D721Med (cell line): ENCODE measurements around the gene KDM4D.
"Not testable (repeated sequence)": the region's sequence is repeated elsewhere in the genome, so short reads cannot be mapped to it uniquely, and the experiment has no call there.

Experiments
- DNase-seq: peaks from one replicate; pipeline ENCODE4 v3.0.0; 2011; ENCODE audit warnings: low spot score; ENCODE audit not compliant: insufficient read length
- FAIRE-seq: peaks from 2 replicates; lab custom pipeline; 2011; peaks lifted over from hg19 to GRCh38; lab: Jason Lieb, UNC
- TF ChIP-seq, protein P1 (sequence below): IDR thresholded peaks from 2 replicates; pipeline ENCODE4 v1.5.1; 2012; ENCODE audit warnings: mild to moderate bottlenecking, control low read depth; ENCODE audit not compliant: insufficient read depth; ENCODE audit errors: missing control alignments

KDM4D gene

GRCh38 chr11:95005642-95006041 is 32.1 kb downstream of the KDM4D start:
- TF ChIP-seq, protein P1, sequence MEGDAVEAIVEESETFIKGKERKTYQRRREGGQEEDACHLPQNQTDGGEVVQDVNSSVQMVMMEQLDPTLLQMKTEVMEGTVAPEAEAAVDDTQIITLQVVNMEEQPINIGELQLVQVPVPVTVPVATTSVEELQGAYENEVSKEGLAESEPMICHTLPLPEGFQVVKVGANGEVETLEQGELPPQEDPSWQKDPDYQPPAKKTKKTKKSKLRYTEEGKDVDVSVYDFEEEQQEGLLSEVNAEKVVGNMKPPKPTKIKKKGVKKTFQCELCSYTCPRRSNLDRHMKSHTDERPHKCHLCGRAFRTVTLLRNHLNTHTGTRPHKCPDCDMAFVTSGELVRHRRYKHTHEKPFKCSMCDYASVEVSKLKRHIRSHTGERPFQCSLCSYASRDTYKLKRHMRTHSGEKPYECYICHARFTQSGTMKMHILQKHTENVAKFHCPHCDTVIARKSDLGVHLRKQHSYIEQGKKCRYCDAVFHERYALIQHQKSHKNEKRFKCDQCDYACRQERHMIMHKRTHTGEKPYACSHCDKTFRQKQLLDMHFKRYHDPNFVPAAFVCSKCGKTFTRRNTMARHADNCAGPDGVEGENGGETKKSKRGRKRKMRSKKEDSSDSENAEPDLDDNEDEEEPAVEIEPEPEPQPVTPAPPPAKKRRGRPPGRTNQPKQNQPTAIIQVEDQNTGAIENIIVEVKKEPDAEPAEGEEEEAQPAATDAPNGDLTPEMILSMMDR = no peak
- no peak for FAIRE-seq

DNA sequence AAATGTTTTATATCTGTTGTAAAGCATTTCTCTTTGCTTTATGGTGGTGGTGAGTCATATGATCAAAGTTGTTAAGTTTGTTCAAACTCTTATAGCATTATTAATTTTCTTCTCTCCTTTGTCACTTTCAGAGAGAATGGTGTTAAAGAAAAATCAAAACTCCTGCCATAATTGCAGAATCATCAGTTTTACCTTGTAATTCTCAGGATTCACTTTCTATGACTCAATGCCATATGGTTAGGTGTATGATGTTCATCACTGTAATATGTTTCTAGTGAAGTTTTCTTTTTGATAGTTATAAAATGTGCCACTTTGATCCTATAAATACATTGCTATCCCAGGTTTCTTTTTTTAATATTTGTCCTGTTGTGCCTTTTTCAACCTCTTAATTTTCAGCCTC is 37.9 kb downstream of the KDM4D start:
- DNase-seq (no peak), FAIRE-seq (no peak)
- TF ChIP-seq, protein P1 = no peak

More at GRCh38 chr11:95005642-95006041, 32.1 kb downstream of the KDM4D start:
- DNase-seq = no peak

DNA sequence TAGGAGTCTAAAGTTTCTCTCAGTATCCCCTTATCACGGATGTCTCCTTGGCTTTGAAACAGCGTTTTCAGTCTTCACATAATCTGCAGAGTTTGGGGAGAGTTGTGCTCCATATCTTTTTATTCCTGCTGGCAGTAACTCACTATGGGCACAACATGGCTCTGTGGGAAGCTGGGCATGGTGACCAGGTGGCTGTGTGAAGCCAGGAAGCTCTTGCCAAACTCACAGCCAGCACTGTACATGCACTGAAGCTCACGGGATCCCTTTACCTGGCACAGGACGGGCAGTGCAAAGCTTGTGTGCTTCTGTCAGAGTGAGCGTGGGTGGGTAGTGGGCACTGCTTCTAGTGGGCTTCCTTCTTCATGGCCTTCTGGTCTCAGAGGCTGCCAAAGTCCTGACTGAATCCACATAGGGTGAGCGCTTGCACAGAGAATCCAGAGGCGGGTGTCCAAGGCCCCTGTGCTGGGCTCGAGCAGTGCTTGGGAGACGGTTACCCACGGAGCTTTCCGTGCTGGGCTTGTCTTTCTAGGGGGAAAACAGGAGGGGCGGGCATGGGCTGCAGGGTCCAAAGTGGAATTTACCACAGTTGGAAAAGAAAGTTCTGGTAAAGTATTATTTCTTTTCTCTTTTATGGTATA is 40.8 kb downstream of the KDM4D start:
- TF ChIP-seq, protein P1 = no peak
- DNase-seq = no peak
- FAIRE-seq = no peak

- FAIRE-seq = no peak
- TF ChIP-seq, protein P1 = no peak
- DNase-seq = no peak
Measured at GRCh38 chr11:95016139-95016538, 42.6 kb downstream of the KDM4D start.

GRCh38 chr11:95021468-95021867 is 48.0 kb downstream of the KDM4D start:
- FAIRE-seq, DNase-seq: not testable (repeated sequence)

- TF ChIP-seq, protein P1 = no peak
- FAIRE-seq (no peak), DNase-seq (no peak)
Measured at GRCh38 chr11:95024958-95025357, 51.4 kb downstream of the KDM4D start, which contains the start of gene KDM4E. Gene KDM4E (plus strand): TSS chr11:95025258. CDS start chr11:95025558, 300 bp downstream.

GRCh38 chr11:95025594-95025993 is 52.1 kb downstream of the KDM4D start:
- not testable (repeated sequence) for FAIRE-seq, DNase-seq

DNA sequence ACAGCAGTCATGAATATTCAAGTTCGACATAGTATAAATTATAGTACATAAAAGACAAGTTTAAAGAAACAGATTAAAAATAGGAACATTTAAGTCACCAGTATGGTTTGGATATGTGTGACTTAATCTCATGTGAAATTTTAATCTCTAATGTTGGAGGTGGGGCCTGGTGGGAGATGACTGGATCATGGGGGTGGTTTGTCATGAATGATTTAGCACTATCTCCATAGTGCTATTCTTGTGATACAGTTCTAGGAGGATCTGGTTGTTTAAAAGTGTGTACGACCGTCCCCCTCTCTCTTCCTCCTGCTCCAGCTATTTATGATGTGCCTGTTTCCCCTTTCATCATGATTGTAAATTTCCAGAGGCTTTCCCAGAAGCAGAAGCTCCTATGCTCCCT is 54.8 kb downstream of the KDM4D start:
- TF ChIP-seq, protein P1 = no peak
- FAIRE-seq = no peak
- DNase-seq = no peak
